Common myeloid progenitor, CD34-positive (primary cell): ENCODE data around the gene MECP2.
A peak's percentile ranks its signal among the peaks of the same experiment; 100 is the strongest.

Source experiments
- CTCF ChIA-PET: fragments of 350-600 bp; sonication (Branson Sonifier 250); formaldehyde crosslinking; loops from one replicate; lab custom pipeline; 2021; ENCODE audit warnings: antibody characterized with exemption; lab: Charles Lee
- POLR2A ChIA-PET: fragments of 350-600 bp; sonication (Branson Sonifier 250); formaldehyde crosslinking; loops from one replicate; lab custom pipeline; 2021; ENCODE audit warnings: antibody characterized with exemption; lab: Charles Lee
- DNase-seq, 3 donors: peaks; one replicate each; pipeline versions ENCODE4 v3.0.0 to v3.0.0-alpha.2; 2013
- H3K27ac ChIP-seq, 2 experiments: 1 replicate in 1 of 2; 2 replicates in 1 of 2; pipeline ENCODE4 v1.7.0; 2013; ENCODE audit warnings: inconsistent platforms in 2 of 2, low read length in 2 of 2, mild to moderate bottlenecking in 2 of 2, low read depth in 1 of 2, moderate library complexity in 1 of 2; ENCODE audit not compliant: severe bottlenecking in 2 of 2, insufficient read depth in 1 of 2, poor library complexity in 1 of 2
- H3K27me3 ChIP-seq, 5 experiments: replicated peaks in 2 of 5; 1 replicate in 3 of 5; 2 replicates in 2 of 5; pipeline versions ENCODE4 v1.6.1 to v1.7.0; 2013; ENCODE audit warnings: low read length in 4 of 5, mild to moderate bottlenecking in 2 of 5, moderate library complexity in 2 of 5, inconsistent platforms in 1 of 5; ENCODE audit not compliant: insufficient read depth in 5 of 5, control insufficient read depth in 4 of 5
- H3K36me3 ChIP-seq, 4 experiments: 1 replicate in 2 of 4; 2 replicates in 2 of 4; pipeline versions ENCODE4 v1.6.1 to v1.7.0; 2013; ENCODE audit warnings: low read length in 3 of 4, control low read depth in 1 of 4, mild to moderate bottlenecking in 1 of 4; ENCODE audit not compliant: control insufficient read depth in 4 of 4, insufficient read depth in 4 of 4
- H3K4me1 ChIP-seq, 4 experiments: 1 replicate in 3 of 4; 2 replicates in 1 of 4; pipeline versions ENCODE4 v1.6.1 to v1.7.1; 2013; ENCODE audit warnings: low read length in 3 of 4, mild to moderate bottlenecking in 3 of 4, control low read depth in 1 of 4, inconsistent platforms in 1 of 4, moderate library complexity in 1 of 4; ENCODE audit not compliant: control insufficient read depth in 4 of 4, insufficient read depth in 4 of 4; ENCODE audit errors: control extremely low read depth in 1 of 4
- H3K4me3 ChIP-seq, 7 experiments: 1 replicate in 4 of 7; 2 replicates in 3 of 7; pipeline versions ENCODE4 v1.5.1 to v1.7.0; 2013; ENCODE audit warnings: mild to moderate bottlenecking in 7 of 7, low read length in 6 of 7, moderate library complexity in 6 of 7, inconsistent platforms in 2 of 7, low read depth in 2 of 7, control low read depth in 1 of 7; ENCODE audit not compliant: insufficient read depth in 4 of 7, control insufficient read depth in 1 of 7; ENCODE audit errors: extremely low read depth in 1 of 7
- H3K9me3 ChIP-seq, 5 experiments: 1 replicate in 4 of 5; 2 replicates in 1 of 5; pipeline versions ENCODE4 v1.6.1 to v1.7.1; 2013; ENCODE audit warnings: low read length in 4 of 5, mild to moderate bottlenecking in 2 of 5, inconsistent platforms in 1 of 5, low read depth in 1 of 5, moderate library complexity in 1 of 5; ENCODE audit not compliant: control insufficient read depth in 4 of 5, insufficient read depth in 2 of 5; ENCODE audit errors: control extremely low read depth in 1 of 5
- WGBS: methylation state at CpG from one replicate; pipeline ENCODE4 v1.1.5; 2013; ENCODE audit not compliant: insufficient coverage; 5-methylcytosine and 5-hydroxymethylcytosine counted together

MECP2 gene

GRCh38 chrX:154022108-154022507 is 75.4 kb downstream of the MECP2 start:
- no peak overlapping the region for H3K4me3 ChIP-seq
- H3K4me1 ChIP-seq, result peaks cover 0 to 39% (median 29%) of the 10 kb centered on the region in 4 experiments
- DNase-seq, result no peak
- peaks cover 0 to 15% (median 8%) of the 10 kb centered on the region in 4 experiments for H3K36me3 ChIP-seq
- H3K27me3 ChIP-seq, result peaks cover 0 to 39% (median 0%) of the 10 kb centered on the region in 5 experiments
- 93% methylated on average over 5 of the region's 5 CpGs for WGBS
- POLR2A ChIA-PET, result no interaction called here
- H3K9me3 ChIP-seq, result no peaks in the 10 kb centered on the region
- H3K27ac ChIP-seq, result no peak overlapping the region
- CTCF ChIA-PET, result interaction anchor here (1.1 kb wide), 1 partner anchor 16 kb away, joined by 4 read pairs; no protein-coding TSS in a partner anchor

GRCh38 chrX:154021131-154021611 is 76.3 kb downstream of the MECP2 start:
- Histone ChIP-seq H3K27ac (no peak overlapping the region), H3K4me3 (peak overlapping the region in 2 of 7 experiments; percentile 70 to 81), H3K27me3 (peaks cover 0 to 30% (median 0%) of the 10 kb centered on the region in 5 experiments), H3K4me1 (peaks cover 0 to 39% (median 29%) of the 10 kb centered on the region in 4 experiments), H3K36me3 (peaks cover 0 to 22% (median 7%) of the 10 kb centered on the region in 4 experiments), H3K9me3 (no peaks in the 10 kb centered on the region)
- ChIA-PET CTCF (interaction anchor here (0.8 to 1.1 kb wide), 2 partner anchors 13 to 28 kb away, joined by 3 read pairs; no protein-coding TSS in a partner anchor), POLR2A (no interaction called here)
- DNase-seq, result peak in 2 of 3 donors; percentile 28 to 34
- WGBS, result 69% methylated on average over 11 of the region's 11 CpGs

GRCh38 chrX:154020536-154021115 is 76.9 kb downstream of the MECP2 start:
- H3K27me3 ChIP-seq, result peaks cover 0 to 35% (median 0%) of the 10 kb centered on the region in 5 experiments
- ChIA-PET POLR2A (interaction anchor here (0.6 kb wide), 2 partner anchors 46 to 52 kb away, joined by 3 read pairs; no protein-coding TSS in a partner anchor), CTCF (interaction anchor here (1.1 kb wide), 1 partner anchor 13 kb away, joined by 3 read pairs; no protein-coding TSS in a partner anchor)
- peaks cover 0 to 39% (median 29%) of the 10 kb centered on the region in 4 experiments for H3K4me1 ChIP-seq
- no peaks in the 10 kb centered on the region for H3K9me3 ChIP-seq
- WGBS, result 64% methylated on average over 9 of the region's 9 CpGs
- H3K27ac ChIP-seq, result peak overlapping the region; percentile 58 to 85
- H3K36me3 ChIP-seq, result peaks cover 0 to 27% (median 10%) of the 10 kb centered on the region in 4 experiments
- peak in 1 of 3 donors; percentile 18 for DNase-seq
- peak overlapping the region; percentile 20 to 81 (median 70) for H3K4me3 ChIP-seq

- CTCF ChIA-PET, result interaction anchor here (1.1 kb wide), 1 partner anchor 14 kb away, joined by 3 read pairs; no protein-coding TSS in a partner anchor
- Histone ChIP-seq H3K36me3 (peaks cover 0 to 32% (median 14%) of the 10 kb centered on the region in 4 experiments), H3K27ac (peak within 1 kb of the TSS; percentile 68 to 87), H3K27me3 (peaks cover 0 to 31% (median 0%) of the 10 kb centered on the region in 5 experiments), H3K4me3 (peak within 1 kb of the TSS; percentile 38 to 81 (median 70)), H3K9me3 (no peaks in the 10 kb centered on the region), H3K4me1 (peaks cover 0 to 33% (median 29%) of the 10 kb centered on the region in 4 experiments)
- peak; percentile 46 to 65 (median 57) for DNase-seq
- POLR2A ChIA-PET, result interaction anchor here (0.6 kb wide), 2 partner anchors 45 to 51 kb away, joined by 3 read pairs; no protein-coding TSS in a partner anchor
- 30% methylated on average over 91 of the region's 99 CpGs for WGBS
These were observed 77.6 kb downstream of the MECP2 start, which contains the start of gene IRAK1 for GRCh38 chrX:154019633-154020528. Gene IRAK1, minus strand, starts transcription at chrX:154019902. Its CDS starts 90 bp downstream, at chrX:154019812.

- Histone ChIP-seq H3K27ac (peak overlapping the region; percentile 68 to 87), H3K36me3 (peaks cover 0 to 37% (median 15%) of the 10 kb centered on the region in 4 experiments), H3K9me3 (no peaks in the 10 kb centered on the region), H3K27me3 (peaks cover 0 to 35% (median 0%) of the 10 kb centered on the region in 5 experiments), H3K4me1 (peaks cover 0 to 33% (median 29%) of the 10 kb centered on the region in 4 experiments), H3K4me3 (peak overlapping the region; percentile 38 to 81 (median 70))
- DNase-seq, result no peak
- WGBS, result 52% methylated on average over 36 of the region's 45 CpGs
- POLR2A ChIA-PET, result no interaction called here
- CTCF ChIA-PET, result interaction anchor here (0.9 to 1.0 kb wide), 2 partner anchors 50 to 62 kb away, joined by 3 to 5 read pairs; no protein-coding TSS in a partner anchor
These were observed 78.4 kb downstream of the MECP2 start for GRCh38 chrX:154019061-154019621.

- H3K4me1 ChIP-seq, result peaks cover 0 to 36% (median 31%) of the 10 kb centered on the region in 4 experiments
- WGBS, result 84% methylated on average over 11 of the region's 15 CpGs
These were observed 78.9 kb downstream of the MECP2 start for GRCh38 chrX:154018518-154019060.

More at GRCh38 chrX:154018518-154019060, 78.9 kb downstream of the MECP2 start:
- Histone ChIP-seq H3K27ac (peak overlapping the region; percentile 68 to 87), H3K9me3 (no peaks in the 10 kb centered on the region), H3K27me3 (peaks cover 0 to 34% (median 0%) of the 10 kb centered on the region in 5 experiments), H3K36me3 (peaks cover 0 to 39% (median 15%) of the 10 kb centered on the region in 4 experiments), H3K4me3 (peak overlapping the region; percentile 38 to 81 (median 70))
- DNase-seq, result no peak
- POLR2A ChIA-PET, result interaction anchor here (0.7 kb wide), 1 partner anchor 92 kb away, joined by 3 read pairs; no protein-coding TSS in a partner anchor
- CTCF ChIA-PET, result interaction anchor here (0.6 to 1.0 kb wide), 3 partner anchors 14 to 61 kb away, joined by 3 to 5 read pairs (median 3); no protein-coding TSS in a partner anchor
